Activated CD8-positive, alpha-beta memory T cell treated with anti-CD3 and anti-CD28 coated beads for 36 hours (primary cell): ENCODE results near the gene FGR. TPM values are rescaled to one million over a fixed set of nuclear protein-coding genes. Genes with fewer than 3 reads are reported as not detected.

Experiments
- CTCF ChIA-PET: fragments of 350-600 bp; sonication (Branson Sonifier 250); formaldehyde crosslinking; loops from one replicate; lab custom pipeline; 2021; ENCODE audit warnings: antibody characterized with exemption; lab: Charles Lee
- POLR2A ChIA-PET: fragments of 350-600 bp; sonication (Branson Sonifier 250); formaldehyde crosslinking; loops from one replicate; lab custom pipeline; 2021; ENCODE audit warnings: antibody characterized with exemption; lab: Charles Lee
- total RNA-seq, 2 experiments: library from RNA; stranded (reverse); gene quantifications; one replicate each; pipeline ENCODE4 v1.2.3, GENCODE V29; 2021

FGR gene
- total RNA-seq, 2 experiments from 2014 or later = 0.51 to 0.63 TPM

DNA sequence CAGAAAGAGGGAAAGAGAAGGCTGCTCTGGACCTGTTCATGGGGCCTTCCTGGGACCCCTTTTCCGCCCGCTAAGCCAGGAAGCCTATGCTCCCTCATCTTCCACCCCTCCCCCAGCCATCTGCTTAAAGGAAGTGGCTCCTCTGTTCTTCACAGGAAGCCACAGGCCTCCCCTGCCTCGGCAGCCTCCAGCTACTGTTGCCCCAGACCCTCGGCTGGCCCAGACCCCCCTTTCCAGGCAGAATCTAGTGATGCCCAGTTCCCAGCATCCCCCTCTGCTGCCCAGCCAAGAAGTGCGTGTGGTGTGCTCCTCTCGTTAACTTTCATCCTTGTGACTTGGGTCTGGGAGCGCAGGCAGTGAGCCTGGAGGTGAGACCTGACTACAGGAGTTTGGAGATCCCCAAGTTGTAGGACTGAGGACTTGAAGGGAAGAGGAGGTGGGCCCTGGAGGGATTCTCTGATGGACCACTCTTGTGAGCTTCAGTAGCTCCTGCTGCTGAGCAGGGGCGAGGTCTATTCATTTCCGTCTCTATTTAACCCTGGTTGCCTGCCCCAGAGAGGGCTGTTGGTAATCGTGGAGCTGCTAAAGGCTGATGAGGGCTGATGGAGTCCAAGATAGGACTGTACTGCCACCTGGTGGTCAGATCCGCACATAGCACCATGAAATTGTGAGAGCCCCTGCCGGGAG is 27.9 kb upstream of the FGR start:
- CTCF ChIA-PET = interaction anchor here (0.7 to 3.8 kb wide), 32 partner anchors 9 to 1124 kb away, joined by 3 to 106 read pairs (median 4); partner anchors contain the start of genes AHDC1, IFI6, STX12 and TENT5B
- POLR2A ChIA-PET = interaction anchor here (0.5 to 1.7 kb wide), 13 partner anchors 19 to 242 kb away, joined by 3 to 25 read pairs (median 3); partner anchors contain the start of genes AHDC1 and STX12

DNA sequence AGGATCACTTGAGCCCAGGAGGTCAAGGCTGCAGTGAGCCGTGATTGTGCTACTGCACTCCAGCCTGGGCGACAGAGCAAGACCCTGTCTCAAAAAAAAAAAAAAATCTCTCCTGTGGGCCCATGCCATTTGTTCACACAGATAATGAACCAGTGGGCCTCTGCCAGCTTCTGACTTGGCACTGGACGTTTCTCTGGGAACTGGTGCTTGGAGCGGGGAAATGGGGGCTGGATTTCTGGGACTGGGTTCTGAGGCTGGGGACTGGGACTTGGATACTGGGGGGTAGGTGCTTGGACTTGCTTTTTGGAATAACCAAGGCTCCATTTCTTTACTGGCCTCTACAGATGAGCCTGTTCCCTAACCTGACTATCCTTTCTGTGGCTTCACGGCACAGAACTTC is 27.3 kb upstream of the FGR start:
- ChIA-PET POLR2A (interaction anchor here (0.6 to 1.7 kb wide), 6 partner anchors 30 to 242 kb away, joined by 3 to 25 read pairs (median 5); partner anchors contain the start of genes AHDC1 and STX12), CTCF (interaction anchor here (0.7 to 3.8 kb wide), 20 partner anchors 9 to 1124 kb away, joined by 3 to 106 read pairs (median 5); partner anchors contain the start of genes AHDC1, IFI6, STX12 and TENT5B)

- POLR2A ChIA-PET = interaction anchor here (0.5 kb wide), 1 partner anchor 14 kb away, joined by 6 read pairs; no protein-coding TSS in a partner anchor
- CTCF ChIA-PET = interaction anchor here (0.6 to 3.8 kb wide), 16 partner anchors 8 to 365 kb away, joined by 3 to 106 read pairs (median 7); partner anchors contain the start of genes AHDC1 and IFI6
Observed at GRCh38 chr1:27661412-27662075, 26.6 kb upstream of the FGR start.

DNA sequence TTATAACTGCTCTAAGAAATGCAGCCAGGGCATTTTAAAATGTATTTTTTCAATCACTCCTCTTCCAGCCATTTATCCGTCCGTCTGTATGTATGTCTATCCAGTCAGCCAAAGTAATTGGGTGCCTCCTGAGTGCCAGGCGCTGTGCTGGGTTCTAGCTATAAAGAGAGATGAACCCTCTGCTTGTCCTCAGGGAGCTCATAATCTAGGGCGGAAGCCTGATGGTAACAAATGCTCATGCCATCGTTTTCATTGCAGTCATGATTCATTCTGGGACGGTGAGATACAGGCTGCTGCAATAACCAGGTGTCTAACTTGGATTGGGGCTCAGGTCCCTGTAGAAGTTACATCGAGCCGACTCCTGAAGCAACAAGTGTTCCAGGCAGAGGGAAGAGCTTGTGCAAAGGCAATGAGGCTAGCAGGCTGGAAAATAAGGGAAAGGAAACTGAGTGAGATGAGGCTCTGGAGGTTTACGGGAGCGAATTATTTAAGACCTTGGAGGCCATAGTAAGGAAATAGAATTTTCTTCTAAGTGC is 25.4 kb upstream of the FGR start:
- POLR2A ChIA-PET = no interaction called here
- CTCF ChIA-PET = interaction anchor here (0.6 to 3.8 kb wide), 7 partner anchors 9 to 269 kb away, joined by 3 to 106 read pairs (median 5); no protein-coding TSS in a partner anchor

GRCh38 chr1:27659497-27660299 is 24.7 kb upstream of the FGR start:
- POLR2A ChIA-PET = no interaction called here
- CTCF ChIA-PET = interaction anchor here (0.6 to 3.8 kb wide), 6 partner anchors 10 to 268 kb away, joined by 3 to 106 read pairs (median 5); no protein-coding TSS in a partner anchor

DNA sequence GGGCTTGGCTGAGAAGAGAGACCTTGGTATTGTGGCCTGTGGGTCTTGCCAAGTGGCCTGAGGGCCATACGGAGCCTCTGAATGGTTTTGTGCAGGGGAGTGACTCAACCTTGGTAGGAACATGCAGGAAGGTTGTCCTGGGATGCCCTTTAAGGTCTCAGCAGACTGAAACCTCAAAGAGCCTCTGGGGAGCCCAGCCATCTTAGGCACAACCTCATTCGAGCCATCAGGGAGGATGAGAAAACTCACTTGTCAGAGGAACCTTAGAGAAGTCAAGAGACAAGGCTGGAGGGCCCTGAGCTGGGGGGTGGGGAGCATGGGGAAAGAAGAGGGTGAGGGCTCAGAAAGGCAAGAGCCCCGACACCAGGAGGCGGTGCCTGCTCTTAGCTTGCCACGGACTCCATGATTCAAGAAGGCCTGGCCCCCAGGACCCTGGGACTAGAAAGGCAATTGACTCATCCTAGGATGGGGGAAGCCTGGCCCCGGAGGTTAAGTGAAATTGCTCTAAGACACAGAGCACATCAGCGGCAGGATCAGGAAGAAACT is 24.0 kb upstream of the FGR start:
- POLR2A ChIA-PET = interaction anchor here (0.6 kb wide), 1 partner anchor 12 kb away, joined by 3 read pairs; no protein-coding TSS in a partner anchor
- CTCF ChIA-PET = interaction anchor here (0.9 to 1.4 kb wide), 2 partner anchors 34 to 52 kb away, joined by 3 to 4 read pairs; no protein-coding TSS in a partner anchor

DNA sequence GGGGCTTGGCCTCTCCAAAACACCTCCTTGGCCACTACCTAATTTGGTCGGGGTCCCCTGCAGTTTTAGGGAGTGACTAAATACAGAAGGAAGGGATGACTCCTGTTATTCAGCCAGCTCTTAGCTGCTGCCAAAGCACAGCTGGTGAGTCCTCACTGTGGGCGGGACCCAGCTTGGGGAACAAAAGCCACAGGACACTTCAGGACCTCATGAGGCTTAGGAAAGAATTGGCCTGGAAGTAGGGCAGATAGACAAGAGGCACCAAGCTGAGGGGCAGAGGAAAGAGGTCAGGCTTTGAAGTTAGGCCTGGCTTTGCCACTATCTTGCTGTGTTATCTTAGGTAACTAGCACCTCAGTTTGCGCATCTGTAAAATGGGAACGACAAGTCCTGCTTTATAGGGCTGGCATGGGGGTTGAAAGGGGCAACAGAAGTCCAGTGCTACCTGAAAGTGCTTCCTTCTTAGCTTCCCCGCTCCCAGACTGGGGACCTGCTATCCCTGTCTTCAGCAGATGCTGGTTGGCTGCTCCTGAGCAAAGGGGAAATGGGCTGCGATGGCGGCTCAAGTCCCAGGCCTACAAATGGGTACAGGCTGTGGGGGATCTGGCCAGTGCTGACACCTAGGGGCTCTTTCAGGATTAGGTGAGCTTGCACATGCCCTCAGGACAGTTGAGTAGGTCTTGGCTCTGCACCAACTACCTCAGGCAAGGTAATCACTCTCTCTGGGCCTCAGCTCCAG is 21.3 kb upstream of the FGR start:
- CTCF ChIA-PET = interaction anchor here (1.3 kb wide), 1 partner anchor 13 kb away, joined by 5 read pairs; no protein-coding TSS in a partner anchor
- POLR2A ChIA-PET = no interaction called here

GRCh38 chr1:27655151-27655937 is 20.4 kb upstream of the FGR start:
- ChIA-PET CTCF (no interaction called here), POLR2A (no interaction called here)

GRCh38 chr1:27652111-27652864 is 17.3 kb upstream of the FGR start:
- ChIA-PET CTCF (interaction anchor here (1.3 to 1.7 kb wide), 2 partner anchors 8 to 87 kb away, joined by 3 to 5 read pairs; no protein-coding TSS in a partner anchor), POLR2A (no interaction called here)

GRCh38 chr1:27650539-27651175 is 15.7 kb upstream of the FGR start:
- POLR2A ChIA-PET = interaction anchor here (0.6 kb wide), 1 partner anchor 885 kb away, joined by 3 read pairs; no protein-coding TSS in a partner anchor
- CTCF ChIA-PET = interaction anchor here (0.5 to 2.0 kb wide), 3 partner anchors 10 to 16 kb away, joined by 3 to 5 read pairs (median 4); no protein-coding TSS in a partner anchor

GRCh38 chr1:27650171-27650538 is 15.2 kb upstream of the FGR start:
- CTCF ChIA-PET = interaction anchor here (0.5 to 2.0 kb wide), 3 partner anchors 10 to 17 kb away, joined by 3 to 5 read pairs (median 4); no protein-coding TSS in a partner anchor
- POLR2A ChIA-PET = interaction anchor here (0.6 kb wide), 1 partner anchor 884 kb away, joined by 3 read pairs; no protein-coding TSS in a partner anchor

GRCh38 chr1:27649306-27649635 is 14.3 kb upstream of the FGR start:
- CTCF ChIA-PET = interaction anchor here (0.6 to 2.0 kb wide), 3 partner anchors 10 to 14 kb away, joined by 3 to 5 read pairs (median 3); no protein-coding TSS in a partner anchor
- POLR2A ChIA-PET = no interaction called here

- ChIA-PET POLR2A (no interaction called here), CTCF (interaction anchor here (0.6 to 2.0 kb wide), 2 partner anchors 12 to 14 kb away, joined by 3 to 5 read pairs; no protein-coding TSS in a partner anchor)
Observed at GRCh38 chr1:27648602-27649305, 13.8 kb upstream of the FGR start.

GRCh38 chr1:27647328-27647727 is 12.3 kb upstream of the FGR start:
- CTCF ChIA-PET = interaction anchor here (2.6 kb wide), 1 partner anchor 41 kb away, joined by 7 read pairs; no protein-coding TSS in a partner anchor
- POLR2A ChIA-PET = interaction anchor here (0.7 kb wide), 1 partner anchor 14 kb away, joined by 6 read pairs; no protein-coding TSS in a partner anchor
